GM18519 (cell line): ENCODE measurements around the gene ZNF710.
"Not testable (repeated sequence)": the region's sequence is repeated elsewhere in the genome, so short reads cannot be mapped to it uniquely, and the experiment has no call there.

Experiments used
- ATAC-seq: cut with Tn5 transposase; IDR thresholded peaks from one replicate; pipeline ENCODE4 v1.9.1; 2021; ENCODE audit warnings: mild to moderate bottlenecking, moderate library complexity; ENCODE audit not compliant: unreplicated experiment, low FRiP score

ZNF710 gene, protein sequence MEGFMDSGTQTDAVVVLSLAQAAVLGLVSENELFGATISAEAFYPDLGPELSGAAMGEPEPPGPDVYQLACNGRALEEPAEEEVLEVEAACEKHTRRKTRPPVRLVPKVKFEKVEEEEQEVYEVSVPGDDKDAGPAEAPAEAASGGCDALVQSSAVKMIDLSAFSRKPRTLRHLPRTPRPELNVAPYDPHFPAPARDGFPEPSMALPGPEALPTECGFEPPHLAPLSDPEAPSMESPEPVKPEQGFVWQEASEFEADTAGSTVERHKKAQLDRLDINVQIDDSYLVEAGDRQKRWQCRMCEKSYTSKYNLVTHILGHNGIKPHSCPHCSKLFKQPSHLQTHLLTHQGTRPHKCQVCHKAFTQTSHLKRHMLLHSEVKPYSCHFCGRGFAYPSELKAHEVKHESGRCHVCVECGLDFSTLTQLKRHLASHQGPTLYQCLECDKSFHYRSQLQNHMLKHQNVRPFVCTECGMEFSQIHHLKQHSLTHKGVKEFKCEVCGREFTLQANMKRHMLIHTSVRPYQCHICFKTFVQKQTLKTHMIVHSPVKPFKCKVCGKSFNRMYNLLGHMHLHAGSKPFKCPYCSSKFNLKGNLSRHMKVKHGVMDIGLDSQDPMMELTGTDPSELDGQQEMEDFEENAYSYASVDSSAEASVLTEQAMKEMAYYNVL

DNA sequence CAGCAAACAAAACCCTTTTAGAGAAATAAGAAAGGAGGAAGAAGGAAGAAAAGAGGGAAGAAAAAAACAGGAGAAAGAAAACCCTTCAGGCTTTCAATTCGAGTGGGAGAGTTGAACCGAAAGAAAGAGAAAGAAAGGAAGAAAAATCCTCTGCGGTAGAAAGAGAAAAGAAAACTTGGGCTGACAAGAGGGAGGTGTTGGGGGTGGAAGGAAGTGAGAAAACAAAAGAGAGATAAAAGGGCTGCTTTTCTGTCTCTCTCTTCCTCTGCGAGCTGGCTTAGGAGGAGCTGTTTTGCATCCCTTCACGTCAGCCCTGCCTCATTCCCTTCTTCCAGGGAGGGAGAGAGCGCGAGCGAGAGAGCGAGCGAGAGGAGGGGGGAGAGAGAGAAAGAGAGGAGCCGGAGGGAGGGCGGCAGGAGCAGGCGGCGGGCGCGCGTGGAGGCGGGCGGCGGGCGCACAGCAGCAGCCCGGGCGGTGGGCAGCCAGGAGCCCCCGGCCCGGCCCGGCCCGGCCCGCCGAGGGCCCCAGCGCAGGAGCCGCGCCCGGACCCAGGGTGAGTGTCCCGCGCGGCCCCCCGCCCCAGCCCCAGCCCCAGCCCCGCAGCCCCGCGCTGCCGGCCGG is at the start of gene ZNF710:
Gene ZNF710, plus strand, starts transcription at position 263 of the 621 bp plus-strand sequence. CDS start 65,814 bp downstream, outside the sequence.
- no peak for ATAC-seq

DNA sequence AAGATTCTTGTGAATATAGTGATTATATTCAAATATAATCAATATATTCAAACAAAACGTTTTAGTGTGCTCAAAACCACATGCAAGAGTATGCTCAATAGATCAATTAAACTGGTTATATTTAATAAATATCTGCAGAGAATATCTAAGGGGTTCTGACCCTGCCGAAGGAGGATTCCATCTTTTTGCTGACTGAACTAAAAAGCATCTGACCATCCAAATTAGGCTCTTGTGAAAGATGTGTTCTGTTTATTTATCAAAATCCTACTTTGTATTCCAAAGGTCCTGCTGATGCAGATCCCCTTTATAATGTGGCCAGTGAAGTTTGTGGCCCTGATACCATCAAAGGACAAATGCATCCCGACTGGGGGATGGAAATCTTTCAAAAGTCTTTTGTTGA is 46.6 kb upstream of the ZNF710 start:
- ATAC-seq = no peak

- ATAC-seq = not testable (repeated sequence)
Observed at GRCh38 chr15:89955449-89955998, 45.6 kb upstream of the ZNF710 start.

- ATAC-seq = no peak
Observed at GRCh38 chr15:89958107-89958805, 42.9 kb upstream of the ZNF710 start.

- ATAC-seq = no peak
Observed at GRCh38 chr15:89963301-89964231, 37.6 kb upstream of the ZNF710 start.

- no peak for ATAC-seq
Observed at GRCh38 chr15:89964232-89964954, 36.7 kb upstream of the ZNF710 start.

DNA sequence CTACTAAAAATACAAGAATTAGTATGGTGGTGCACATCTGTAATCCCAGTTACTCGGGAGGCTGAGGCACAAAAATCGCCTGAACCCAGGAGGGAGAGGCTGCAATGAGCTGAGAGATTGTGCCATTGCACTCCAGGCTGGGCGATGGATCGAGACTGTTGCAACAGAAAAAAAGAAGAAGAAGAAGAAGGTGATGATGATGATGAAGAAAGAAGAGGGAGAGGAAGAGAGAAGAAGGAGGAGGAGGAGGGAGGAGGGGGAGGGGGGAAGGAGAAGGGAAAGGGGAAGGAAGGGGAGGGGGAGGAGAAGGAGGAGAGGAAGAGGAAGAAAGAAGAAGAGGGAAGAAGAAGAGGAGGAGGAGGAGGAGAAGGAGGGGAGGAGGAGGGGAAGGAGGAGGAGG is 33.2 kb upstream of the ZNF710 start:
- no peak for ATAC-seq

DNA sequence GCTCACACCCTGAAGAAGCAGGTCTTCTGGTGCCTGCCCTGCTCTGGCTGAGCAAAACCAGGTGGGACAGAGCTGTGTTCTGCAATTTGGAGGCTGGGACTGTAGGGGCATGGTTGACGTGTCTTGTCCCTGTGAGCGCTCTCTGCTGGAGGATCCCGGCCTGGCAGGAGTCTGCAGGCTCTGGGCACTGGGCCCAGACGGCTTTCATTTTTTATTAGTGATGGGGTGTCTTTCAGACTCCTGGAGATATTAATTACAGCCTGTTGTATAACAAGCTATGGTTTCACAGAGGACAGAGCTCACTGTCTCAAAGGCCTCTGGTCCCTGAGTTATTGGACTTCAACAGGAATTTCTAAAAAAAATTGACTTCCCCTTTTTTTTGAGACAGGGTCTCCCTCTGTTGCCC is 29.5 kb upstream of the ZNF710 start:
- ATAC-seq = peak; percentile 88

- ATAC-seq = no peak
Observed at GRCh38 chr15:89972085-89972484, 29.0 kb upstream of the ZNF710 start.

DNA sequence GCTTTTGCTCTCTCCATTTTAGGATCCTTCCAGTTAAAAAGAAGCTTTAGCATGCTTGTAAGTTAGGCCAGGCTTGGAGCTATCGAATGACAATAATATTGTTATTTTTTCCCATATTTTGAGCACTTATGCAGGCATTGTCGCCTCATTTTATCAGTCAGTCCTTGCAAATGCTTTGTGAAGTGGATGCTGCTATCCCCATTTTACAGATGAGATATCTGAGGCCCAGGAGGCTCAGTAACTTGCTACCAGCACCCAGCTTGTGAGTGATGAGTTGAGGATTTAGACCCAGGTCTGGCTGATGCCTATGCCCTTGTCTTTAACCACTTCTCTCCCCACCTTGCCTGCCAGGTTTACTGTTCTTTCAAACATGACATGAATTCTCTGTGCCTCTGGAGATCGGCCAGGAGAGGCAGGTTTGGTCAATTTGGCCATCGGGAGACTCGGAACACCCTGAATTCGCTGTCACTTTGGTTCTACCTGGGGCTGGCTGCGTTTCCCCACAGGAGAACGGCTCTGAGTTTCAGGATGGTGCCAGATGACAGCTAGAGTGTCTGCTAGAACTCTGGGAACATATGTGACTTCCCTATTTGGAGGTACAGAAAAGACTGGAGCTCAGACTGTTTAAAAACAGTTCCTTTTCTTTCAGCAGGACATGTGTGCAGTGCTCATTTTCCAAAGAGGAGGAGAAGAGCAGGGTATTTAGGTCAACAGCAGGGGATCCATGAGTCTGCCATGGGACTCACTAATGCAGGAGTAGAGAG is 25.5 kb upstream of the ZNF710 start:
- no peak for ATAC-seq

GRCh38 chr15:89976246-89976600 is 24.9 kb upstream of the ZNF710 start:
- no peak for ATAC-seq

GRCh38 chr15:89977836-89978235 is 23.3 kb upstream of the ZNF710 start:
- ATAC-seq = not testable (repeated sequence)

- ATAC-seq = no peak
Observed at GRCh38 chr15:89978914-89979313, 22.2 kb upstream of the ZNF710 start.

- no peak for ATAC-seq
Observed at GRCh38 chr15:89980896-89981295, 20.2 kb upstream of the ZNF710 start.

- ATAC-seq = no peak
Observed at GRCh38 chr15:89982315-89983055, 18.6 kb upstream of the ZNF710 start.

GRCh38 chr15:89984001-89984400 is 17.1 kb upstream of the ZNF710 start:
- ATAC-seq = no peak

DNA sequence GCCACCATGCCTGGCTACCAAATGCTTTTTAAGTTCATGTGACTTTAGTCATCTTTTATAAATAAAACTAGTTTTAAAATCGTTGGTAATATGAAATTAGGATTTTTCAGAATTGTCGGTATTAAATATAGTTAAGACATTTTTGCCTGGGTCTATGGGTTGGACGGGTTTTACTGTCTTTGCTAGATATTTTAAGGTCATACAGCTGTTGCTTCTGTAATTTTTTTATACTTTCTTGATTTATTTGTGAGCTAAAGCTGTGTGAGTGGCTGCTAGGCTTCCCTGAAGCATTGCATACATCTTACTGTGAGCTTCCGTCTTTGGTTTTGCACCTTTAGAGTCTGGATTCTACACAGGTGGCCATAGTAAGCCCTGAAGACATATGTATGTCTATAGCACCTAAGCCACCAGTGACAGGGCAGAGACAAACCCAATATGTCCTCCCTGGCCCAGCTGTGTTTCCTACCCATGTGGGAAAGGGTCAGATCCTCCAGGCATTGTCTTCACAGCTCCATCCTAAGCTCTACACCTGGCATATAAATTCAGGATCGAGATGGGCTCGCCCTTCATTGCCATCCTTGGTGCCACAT is 16.6 kb upstream of the ZNF710 start:
- no peak for ATAC-seq
